Liver (tissue), 3 donors: ENCODE measurements around the gene TIMM29.

Source experiments
- ATF3 ChIP-seq: IDR thresholded peaks from 2 replicates; pipeline ENCODE4 v1.6.1; 2016; ENCODE audit warnings: antibody characterized with exemption
- FOXA1 ChIP-seq: IDR thresholded peaks from 2 replicates; pipeline ENCODE4 v1.6.1; 2016; ENCODE audit warnings: antibody characterized with exemption
- GABPA ChIP-seq, 2 donors: IDR thresholded peaks in 1 of 2; conservative IDR thresholded peaks in 1 of 2; 2 replicates each; pipeline ENCODE4 v1.6.1; 2016; ENCODE audit warnings: antibody characterized with exemption in 2 of 2, mild to moderate bottlenecking in 1 of 2, moderate library complexity in 1 of 2
- MAX ChIP-seq: IDR thresholded peaks from 2 replicates; pipeline ENCODE4 v1.6.1; 2016; ENCODE audit warnings: antibody characterized with exemption
- RAD21 ChIP-seq, 2 donors: IDR thresholded peaks; 2 replicates each; pipeline ENCODE4 v1.6.1; 2016; ENCODE audit warnings: antibody characterized with exemption in 2 of 2, mild to moderate bottlenecking in 2 of 2
- RXRA ChIP-seq, 2 donors: IDR thresholded peaks; 2 replicates each; pipeline ENCODE4 v1.6.1; 2017 to 2018; ENCODE audit warnings: antibody characterized with exemption in 2 of 2, mild to moderate bottlenecking in 1 of 2
- SP1 ChIP-seq: IDR thresholded peaks from 2 replicates; pipeline ENCODE4 v1.6.1; 2018; ENCODE audit warnings: antibody characterized with exemption, mild to moderate bottlenecking
- TAF1 ChIP-seq: conservative IDR thresholded peaks from 2 replicates; pipeline ENCODE4 v1.6.1; 2016; ENCODE audit warnings: antibody characterized with exemption, mild to moderate bottlenecking
- YY1 ChIP-seq: IDR thresholded peaks from 2 replicates; pipeline ENCODE4 v1.6.1; 2016; ENCODE audit warnings: antibody characterized with exemption, mild to moderate bottlenecking
- TF ChIP-seq, protein P1 (sequence below): fragments of 150-350 bp; IDR thresholded peaks from 2 replicates; pipeline ENCODE4 v1.5.1; 2017; ENCODE audit warnings: improper control_type of control experiment, low read depth, low read length; ENCODE audit not compliant: missing input control
- TF ChIP-seq, protein P2 (sequence below): IDR thresholded peaks from 2 replicates; pipeline ENCODE4 v1.6.1; 2016; ENCODE audit warnings: antibody characterized with exemption, mild to moderate bottlenecking
- donor health status: healthy.
- donor health status: healthy.

GRCh38 chr19:10946958-10947657 lies 18.5 kb downstream of the TIMM29 start:
- TF ChIP-seq, protein P1, sequence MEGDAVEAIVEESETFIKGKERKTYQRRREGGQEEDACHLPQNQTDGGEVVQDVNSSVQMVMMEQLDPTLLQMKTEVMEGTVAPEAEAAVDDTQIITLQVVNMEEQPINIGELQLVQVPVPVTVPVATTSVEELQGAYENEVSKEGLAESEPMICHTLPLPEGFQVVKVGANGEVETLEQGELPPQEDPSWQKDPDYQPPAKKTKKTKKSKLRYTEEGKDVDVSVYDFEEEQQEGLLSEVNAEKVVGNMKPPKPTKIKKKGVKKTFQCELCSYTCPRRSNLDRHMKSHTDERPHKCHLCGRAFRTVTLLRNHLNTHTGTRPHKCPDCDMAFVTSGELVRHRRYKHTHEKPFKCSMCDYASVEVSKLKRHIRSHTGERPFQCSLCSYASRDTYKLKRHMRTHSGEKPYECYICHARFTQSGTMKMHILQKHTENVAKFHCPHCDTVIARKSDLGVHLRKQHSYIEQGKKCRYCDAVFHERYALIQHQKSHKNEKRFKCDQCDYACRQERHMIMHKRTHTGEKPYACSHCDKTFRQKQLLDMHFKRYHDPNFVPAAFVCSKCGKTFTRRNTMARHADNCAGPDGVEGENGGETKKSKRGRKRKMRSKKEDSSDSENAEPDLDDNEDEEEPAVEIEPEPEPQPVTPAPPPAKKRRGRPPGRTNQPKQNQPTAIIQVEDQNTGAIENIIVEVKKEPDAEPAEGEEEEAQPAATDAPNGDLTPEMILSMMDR: no peak
- TF ChIP-seq ATF3: no peak
- no peak for TF ChIP-seq TAF1
- TF ChIP-seq, protein P2, sequence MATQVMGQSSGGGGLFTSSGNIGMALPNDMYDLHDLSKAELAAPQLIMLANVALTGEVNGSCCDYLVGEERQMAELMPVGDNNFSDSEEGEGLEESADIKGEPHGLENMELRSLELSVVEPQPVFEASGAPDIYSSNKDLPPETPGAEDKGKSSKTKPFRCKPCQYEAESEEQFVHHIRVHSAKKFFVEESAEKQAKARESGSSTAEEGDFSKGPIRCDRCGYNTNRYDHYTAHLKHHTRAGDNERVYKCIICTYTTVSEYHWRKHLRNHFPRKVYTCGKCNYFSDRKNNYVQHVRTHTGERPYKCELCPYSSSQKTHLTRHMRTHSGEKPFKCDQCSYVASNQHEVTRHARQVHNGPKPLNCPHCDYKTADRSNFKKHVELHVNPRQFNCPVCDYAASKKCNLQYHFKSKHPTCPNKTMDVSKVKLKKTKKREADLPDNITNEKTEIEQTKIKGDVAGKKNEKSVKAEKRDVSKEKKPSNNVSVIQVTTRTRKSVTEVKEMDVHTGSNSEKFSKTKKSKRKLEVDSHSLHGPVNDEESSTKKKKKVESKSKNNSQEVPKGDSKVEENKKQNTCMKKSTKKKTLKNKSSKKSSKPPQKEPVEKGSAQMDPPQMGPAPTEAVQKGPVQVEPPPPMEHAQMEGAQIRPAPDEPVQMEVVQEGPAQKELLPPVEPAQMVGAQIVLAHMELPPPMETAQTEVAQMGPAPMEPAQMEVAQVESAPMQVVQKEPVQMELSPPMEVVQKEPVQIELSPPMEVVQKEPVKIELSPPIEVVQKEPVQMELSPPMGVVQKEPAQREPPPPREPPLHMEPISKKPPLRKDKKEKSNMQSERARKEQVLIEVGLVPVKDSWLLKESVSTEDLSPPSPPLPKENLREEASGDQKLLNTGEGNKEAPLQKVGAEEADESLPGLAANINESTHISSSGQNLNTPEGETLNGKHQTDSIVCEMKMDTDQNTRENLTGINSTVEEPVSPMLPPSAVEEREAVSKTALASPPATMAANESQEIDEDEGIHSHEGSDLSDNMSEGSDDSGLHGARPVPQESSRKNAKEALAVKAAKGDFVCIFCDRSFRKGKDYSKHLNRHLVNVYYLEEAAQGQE: no peak
- TF ChIP-seq RAD21 (IDR thresholded peaks at IDR 0.05): no peak
- no peak for TF ChIP-seq FOXA1
- TF ChIP-seq SP1: no peak
- TF ChIP-seq MAX: no peak
- TF ChIP-seq YY1: no peak
- TF ChIP-seq RXRA (IDR thresholded peaks at IDR 0.05): no peak
- no peak for TF ChIP-seq GABPA (IDR thresholded peaks at IDR 0.05 in 1 of 2, conservative IDR thresholded peaks at IDR 0.05 in 1 of 2)
